ENCODE data around the gene ESF1.
"Not testable (repeated sequence)": the region's sequence is repeated elsewhere in the genome, so short reads cannot be mapped to it uniquely, and the experiment has no call there.

Gene ESF1

GRCh38 chr20:13760451-13760946 lies 24.2 kb downstream of the ESF1 start:
- not testable (repeated sequence) for H3K27me3 ChIP-seq (ENCODE audit: control insufficient read depth, insufficient read depth, low read length); H3K27ac ChIP-seq (ENCODE audit: low read depth, low read length); H3K9me3 ChIP-seq (ENCODE audit: control insufficient read depth, insufficient read depth, low read length); H3K9ac ChIP-seq (ENCODE audit: low read depth, low read length); H3K4me1 ChIP-seq (ENCODE audit: control insufficient read depth, insufficient read depth, low read length); H3K4me3 ChIP-seq (ENCODE audit: low read depth, low read length)
- H3K36me3 ChIP-seq (ENCODE audit: control insufficient read depth, insufficient read depth, low read length), result peaks cover 84% of the 10 kb centered on the region

GRCh38 chr20:13758884-13759283 lies 25.8 kb downstream of the ESF1 start:
- Histone ChIP-seq H3K27ac (ENCODE audit: low read depth, low read length) (no peak overlapping the region), H3K36me3 (ENCODE audit: control insufficient read depth, insufficient read depth, low read length) (peaks cover 83% of the 10 kb centered on the region), H3K9ac (ENCODE audit: low read depth, low read length) (no peak overlapping the region), H3K27me3 (ENCODE audit: control insufficient read depth, insufficient read depth, low read length) (no peaks in the 10 kb centered on the region), H3K9me3 (ENCODE audit: control insufficient read depth, insufficient read depth, low read length) (peaks cover 6% of the 10 kb centered on the region), H3K4me3 (ENCODE audit: low read depth, low read length) (no peak overlapping the region), H3K4me1 (ENCODE audit: control insufficient read depth, insufficient read depth, low read length) (no peaks in the 10 kb centered on the region)

GRCh38 chr20:13756551-13756950 lies 28.2 kb downstream of the ESF1 start:
- H3K27ac ChIP-seq (ENCODE audit: low read depth, low read length), result no peak overlapping the region
- H3K9me3 ChIP-seq (ENCODE audit: control insufficient read depth, insufficient read depth, low read length), result peaks cover 3% of the 10 kb centered on the region; the same call in 1 of the 2 replicates
- no peak overlapping the region for H3K4me3 ChIP-seq (ENCODE audit: low read depth, low read length)
- no peak overlapping the region for H3K9ac ChIP-seq (ENCODE audit: low read depth, low read length)
- peaks cover 75% of the 10 kb centered on the region for H3K36me3 ChIP-seq (ENCODE audit: control insufficient read depth, insufficient read depth, low read length)
- H3K4me1 ChIP-seq (ENCODE audit: control insufficient read depth, insufficient read depth, low read length), result no peaks in the 10 kb centered on the region
- no peaks in the 10 kb centered on the region for H3K27me3 ChIP-seq (ENCODE audit: control insufficient read depth, insufficient read depth, low read length)

- Histone ChIP-seq H3K27me3 (ENCODE audit: control insufficient read depth, insufficient read depth, low read length) (no peaks in the 10 kb centered on the region), H3K4me3 (ENCODE audit: low read depth, low read length) (no peak overlapping the region), H3K9me3 (ENCODE audit: control insufficient read depth, insufficient read depth, low read length) (no peaks in the 10 kb centered on the region), H3K9ac (ENCODE audit: low read depth, low read length) (no peak overlapping the region), H3K27ac (ENCODE audit: low read depth, low read length) (no peak overlapping the region), H3K36me3 (ENCODE audit: control insufficient read depth, insufficient read depth, low read length) (peaks cover 77% of the 10 kb centered on the region), H3K4me1 (ENCODE audit: control insufficient read depth, insufficient read depth, low read length) (no peaks in the 10 kb centered on the region)
Measured at GRCh38 chr20:13755809-13756208, 28.9 kb downstream of the ESF1 start.

GRCh38 chr20:13753436-13754036 lies 31.2 kb downstream of the ESF1 start:
- Histone ChIP-seq H3K27ac (ENCODE audit: low read depth, low read length) (no peak overlapping the region), H3K27me3 (ENCODE audit: control insufficient read depth, insufficient read depth, low read length) (no peaks in the 10 kb centered on the region), H3K9me3 (ENCODE audit: control insufficient read depth, insufficient read depth, low read length) (no peaks in the 10 kb centered on the region), H3K36me3 (ENCODE audit: control insufficient read depth, insufficient read depth, low read length) (peaks cover 72% of the 10 kb centered on the region), H3K9ac (ENCODE audit: low read depth, low read length) (no peak overlapping the region), H3K4me1 (ENCODE audit: control insufficient read depth, insufficient read depth, low read length) (no peaks in the 10 kb centered on the region), H3K4me3 (ENCODE audit: low read depth, low read length) (no peak overlapping the region)

GRCh38 chr20:13749811-13750210 lies 34.9 kb downstream of the ESF1 start:
- Histone ChIP-seq H3K36me3 (ENCODE audit: control insufficient read depth, insufficient read depth, low read length) (peaks cover 52% of the 10 kb centered on the region), H3K9ac (ENCODE audit: low read depth, low read length) (no peak overlapping the region), H3K4me1 (ENCODE audit: control insufficient read depth, insufficient read depth, low read length) (no peaks in the 10 kb centered on the region), H3K27ac (ENCODE audit: low read depth, low read length) (no peak overlapping the region), H3K27me3 (ENCODE audit: control insufficient read depth, insufficient read depth, low read length) (no peaks in the 10 kb centered on the region), H3K9me3 (ENCODE audit: control insufficient read depth, insufficient read depth, low read length) (no peaks in the 10 kb centered on the region), H3K4me3 (ENCODE audit: low read depth, low read length) (no peak overlapping the region)

- no peaks in the 10 kb centered on the region for H3K27me3 ChIP-seq (ENCODE audit: control insufficient read depth, insufficient read depth, low read length)
- no peak overlapping the region for H3K27ac ChIP-seq (ENCODE audit: low read depth, low read length)
- peaks cover 64% of the 10 kb centered on the region for H3K36me3 ChIP-seq (ENCODE audit: control insufficient read depth, insufficient read depth, low read length)
- H3K9ac ChIP-seq (ENCODE audit: low read depth, low read length), result no peak overlapping the region
- no peaks in the 10 kb centered on the region for H3K4me1 ChIP-seq (ENCODE audit: control insufficient read depth, insufficient read depth, low read length)
- H3K4me3 ChIP-seq (ENCODE audit: low read depth, low read length), result no peak overlapping the region
- peaks cover 10% of the 10 kb centered on the region; the same call in 1 of the 2 replicates for H3K9me3 ChIP-seq (ENCODE audit: control insufficient read depth, insufficient read depth, low read length)
Measured at GRCh38 chr20:13745784-13746183, 38.9 kb downstream of the ESF1 start.

GRCh38 chr20:13744352-13744751 lies 40.4 kb downstream of the ESF1 start:
- Histone ChIP-seq H3K36me3 (ENCODE audit: control insufficient read depth, insufficient read depth, low read length) (peaks cover 59% of the 10 kb centered on the region), H3K9ac (ENCODE audit: low read depth, low read length) (no peak overlapping the region), H3K9me3 (ENCODE audit: control insufficient read depth, insufficient read depth, low read length) (peaks cover 16% of the 10 kb centered on the region; the same call in 1 of the 2 replicates), H3K27me3 (ENCODE audit: control insufficient read depth, insufficient read depth, low read length) (no peaks in the 10 kb centered on the region), H3K27ac (ENCODE audit: low read depth, low read length) (no peak overlapping the region), H3K4me1 (ENCODE audit: control insufficient read depth, insufficient read depth, low read length) (no peaks in the 10 kb centered on the region), H3K4me3 (ENCODE audit: low read depth, low read length) (no peak overlapping the region)

- Histone ChIP-seq H3K9me3 (ENCODE audit: control insufficient read depth, insufficient read depth, low read length) (peaks cover 16% of the 10 kb centered on the region; the same call in 1 of the 2 replicates), H3K4me3 (ENCODE audit: low read depth, low read length) (no peak overlapping the region), H3K4me1 (ENCODE audit: control insufficient read depth, insufficient read depth, low read length) (no peaks in the 10 kb centered on the region), H3K27me3 (ENCODE audit: control insufficient read depth, insufficient read depth, low read length) (no peaks in the 10 kb centered on the region), H3K27ac (ENCODE audit: low read depth, low read length) (no peak overlapping the region), H3K36me3 (ENCODE audit: control insufficient read depth, insufficient read depth, low read length) (peaks cover 65% of the 10 kb centered on the region), H3K9ac (ENCODE audit: low read depth, low read length) (no peak overlapping the region)
Measured at GRCh38 chr20:13741879-13742278, 42.8 kb downstream of the ESF1 start.

GRCh38 chr20:13739731-13740649 lies 44.7 kb downstream of the ESF1 start:
- Histone ChIP-seq H3K9me3 (ENCODE audit: control insufficient read depth, insufficient read depth, low read length) (peaks cover 16% of the 10 kb centered on the region; the same call in 1 of the 2 replicates), H3K27ac (ENCODE audit: low read depth, low read length) (no peak overlapping the region), H3K4me1 (ENCODE audit: control insufficient read depth, insufficient read depth, low read length) (no peaks in the 10 kb centered on the region), H3K9ac (ENCODE audit: low read depth, low read length) (no peak overlapping the region), H3K36me3 (ENCODE audit: control insufficient read depth, insufficient read depth, low read length) (peaks cover 67% of the 10 kb centered on the region), H3K27me3 (ENCODE audit: control insufficient read depth, insufficient read depth, low read length) (no peaks in the 10 kb centered on the region), H3K4me3 (ENCODE audit: low read depth, low read length) (no peak overlapping the region)

- peaks cover 61% of the 10 kb centered on the region for H3K36me3 ChIP-seq (ENCODE audit: control insufficient read depth, insufficient read depth, low read length)
- H3K27ac ChIP-seq (ENCODE audit: low read depth, low read length), result not testable (repeated sequence)
Measured at GRCh38 chr20:13738187-13738586, 46.5 kb downstream of the ESF1 start.

More at GRCh38 chr20:13738187-13738586, 46.5 kb downstream of the ESF1 start:
- H3K9me3 ChIP-seq (ENCODE audit: control insufficient read depth, insufficient read depth, low read length), result peaks cover 16% of the 10 kb centered on the region; the same call in 1 of the 2 replicates
- not testable (repeated sequence) for H3K4me1 ChIP-seq (ENCODE audit: control insufficient read depth, insufficient read depth, low read length); H3K27me3 ChIP-seq (ENCODE audit: control insufficient read depth, insufficient read depth, low read length); H3K4me3 ChIP-seq (ENCODE audit: low read depth, low read length); H3K9ac ChIP-seq (ENCODE audit: low read depth, low read length)
